K562 (cell line): ENCODE results near the gene OXLD1. TPM values are rescaled to one million over a fixed set of nuclear protein-coding genes. Genes with fewer than 3 reads are reported as not detected.

ENCODE experiments used
- ARID1B ChIP-seq: fragments of 450-650 bp; IDR thresholded peaks from 2 replicates; pipeline ENCODE4 v1.6.1; 2016; ENCODE audit warnings: antibody characterized with exemption, mild to moderate bottlenecking, inconsistent platforms
- ARID4B ChIP-seq: sonication (generic); formaldehyde crosslinking; IDR thresholded peaks from 2 replicates; pipeline ENCODE4 v1.8.0; 2022; ENCODE audit warnings: mild to moderate bottlenecking, missing genetic modification reagents
- DEAF1 ChIP-seq: fragments of 450-650 bp; formaldehyde crosslinking; IDR thresholded peaks from 2 replicates; pipeline ENCODE4 v1.4.0; 2020; ENCODE audit warnings: mild to moderate bottlenecking, moderate library complexity
- ELF4 ChIP-seq: fragments of 450-650 bp; formaldehyde crosslinking; IDR thresholded peaks from 2 replicates; pipeline ENCODE4 v1.4.0; 2022; ENCODE audit warnings: missing genetic modification characterization
- ETV1 ChIP-seq: fragments of 450-650 bp; conservative IDR thresholded peaks from 2 replicates; pipeline ENCODE4 v1.6.1; 2016; ENCODE audit warnings: missing genetic modification characterization, control low read depth, low read depth, missing compliant biosample characterization
- HDAC8 ChIP-seq: fragments of 450-650 bp; IDR thresholded peaks from 2 replicates; pipeline ENCODE4 v1.6.1; 2016; ENCODE audit warnings: mild to moderate bottlenecking, missing genetic modification characterization, moderate library complexity, missing compliant biosample characterization
- HNRNPH1 ChIP-seq: fragments of 200-400 bp; formaldehyde crosslinking; optimal IDR thresholded peaks from 2 replicates; pipeline ENCODE3; 2017; ENCODE audit warnings: low read depth, mild to moderate bottlenecking, low read length, moderate library complexity
- KAT2B ChIP-seq: IDR thresholded peaks from one replicate; pipeline ENCODE4 v1.6.1; 2012; ENCODE audit warnings: low read depth, mild to moderate bottlenecking, control low read depth, inconsistent platforms, low read length, moderate library complexity
- KLF16 ChIP-seq: IDR thresholded peaks from 2 replicates; pipeline ENCODE4 v1.6.1; 2016; ENCODE audit warnings: antibody characterized with exemption
- MED1 ChIP-seq: sonication (generic); formaldehyde crosslinking; IDR thresholded peaks from 2 replicates; pipeline ENCODE4 v1.8.1; 2023; ENCODE audit warnings: missing genetic modification reagents, borderline replicate concordance
- MEF2A ChIP-seq: IDR thresholded peaks from 2 replicates; pipeline ENCODE4 v1.6.1; 2011; ENCODE audit warnings: low read depth, mild to moderate bottlenecking, low read length, moderate library complexity; ENCODE audit not compliant: control insufficient read depth
- MNT ChIP-seq, 2 experiments: fragments of 450-650 bp; conservative IDR thresholded peaks; 2 replicates each; pipeline ENCODE4 v1.6.1; 2017; ENCODE audit warnings: mild to moderate bottlenecking in 2 of 2, moderate library complexity in 2 of 2
- NCOA4 ChIP-seq: fragments of 450-650 bp; IDR thresholded peaks from 2 replicates; pipeline ENCODE4 v1.6.1; 2018; ENCODE audit warnings: mild to moderate bottlenecking; ENCODE audit not compliant: partially characterized antibody
- RBM39 ChIP-seq: fragments of 200-400 bp; formaldehyde crosslinking; optimal IDR thresholded peaks from 2 replicates; pipeline ENCODE3; 2018; ENCODE audit warnings: low read depth, low read length
- SMARCB1 ChIP-seq: IDR thresholded peaks from 2 replicates; pipeline ENCODE4 v1.6.1; 2011; ENCODE audit warnings: improper control_type of control experiment, low read depth; ENCODE audit not compliant: insufficient read length
- TFAM ChIP-seq: fragments of 250-450 bp; sonication (Bioruptor Pico); conservative IDR thresholded peaks from 2 replicates; pipeline ENCODE4 v1.5.0; 2021; ENCODE audit warnings: mild to moderate bottlenecking, moderate library complexity
- TRIM24 ChIP-seq, 2 experiments: fragments of 450-650 bp; IDR thresholded peaks; 2 replicates each; pipeline ENCODE4 v1.6.1; 2016
- TSC22D4 ChIP-seq: fragments of 450-650 bp; IDR thresholded peaks from 2 replicates; pipeline ENCODE4 v1.6.1; 2016; ENCODE audit warnings: missing genetic modification characterization, missing biosample characterization, control low read depth
- XRCC3 ChIP-seq: fragments of 450-650 bp; IDR thresholded peaks from 2 replicates; pipeline ENCODE4 v1.6.1; 2017; ENCODE audit warnings: mild to moderate bottlenecking, moderate library complexity
- ZNF347 ChIP-seq: fragments of 450-650 bp; formaldehyde crosslinking; IDR thresholded peaks from 2 replicates; pipeline ENCODE4 v1.4.0; 2020; ENCODE audit warnings: low read depth, mild to moderate bottlenecking, moderate library complexity
- ZNF75A ChIP-seq: fragments of 450-650 bp; formaldehyde crosslinking; IDR thresholded peaks from 2 replicates; pipeline ENCODE4 v1.4.0; 2020; ENCODE audit warnings: mild to moderate bottlenecking
- polyA plus RNA-seq, 8 experiments: library from polyadenylated mRNA; depleted of rRNA in 4 of 8; stranded (reverse) in 5 of 8; unstranded in 3 of 8; fragments of >200 nt; fragmentation: Nextera tagmentation in 2 of 8; fragmentation: Illumina TruSeq in 1 of 8; extraction: Ambion mirVana in 2 of 8; extraction: Trizol in 1 of 8; gene quantifications; 2 replicates each; pipeline versions ENCODE4 v1.2.1 to v1.2.3, GENCODE V29; 2011 to 2014; ENCODE audit warnings: inconsistent platforms in 1 of 8, missing spikeins in 1 of 8
- total RNA-seq, 7 experiments: library from RNA; depleted of rRNA in 6 of 7; stranded (reverse); fragments of >200 nt in 6 of 7; fragmentation: Illumina TruSeq in 2 of 7; extraction: Trizol in 2 of 7; gene quantifications; 2 replicates each; pipeline versions ENCODE4 v1.2.1 to v1.2.3, GENCODE V29; 2011 to 2021; ENCODE audit warnings: low replicate concordance in 1 of 7

Gene OXLD1
- total and polyA plus RNA-seq, 9 of the 15 experiments (the other 6 are each of a cell fraction or from before 2014, with no cell fraction given): 4.4 to 115 (median 29.3) TPM

- TF ChIP-seq NCOA4 (no peak), ELF4 (CRISPR knock-in tag) (no peak), RBM39 (peak; percentile 46), MED1 (CRISPR knock-in tag) (no peak), XRCC3 (no peak), ARID4B (CRISPR knock-in tag) (peak; percentile 94; the same call in 1 of the 2 replicates), ZNF347 (CRISPR knock-in tag) (no peak), TFAM (no peak), TSC22D4 (tag) (no peak), TRIM24 (IDR thresholded peaks at IDR 0.05) (no peak), ARID1B (0 out of 2 replicates have a peak, but pooled peaks have one; percentile 12), HDAC8 (no peak), HNRNPH1 (no peak), MEF2A (no peak), MNT (conservative IDR thresholded peaks at IDR 0.05) (peak; percentile 81 to 95), ZNF75A (CRISPR knock-in tag) (no peak), KLF16 (no peak), SMARCB1 (no peak), ETV1 (tag) (peak; percentile 93), KAT2B (no peak), DEAF1 (CRISPR knock-in tag) (no peak)
Measured at GRCh38 chr17:81702934-81703746, 36.7 kb upstream of the OXLD1 start, which contains the start of gene MRPL12 (continued).
